Hepatocyte (in vitro differentiated cells): Measurements from ENCODE around the gene SLC15A5.

Experiments used
- CTCF ChIP-seq: fragments of 200-600 bp; sonication (generic); IDR thresholded peaks from 2 replicates; pipeline ENCODE4 v1.5.1; 2016; ENCODE audit warnings: antibody characterized with exemption, mild to moderate bottlenecking; ENCODE audit not compliant: poor library complexity
- EZH2 ChIP-seq: fragments of 200-600 bp; sonication (generic); IDR thresholded peaks from 2 replicates; pipeline ENCODE4 v1.6.1; 2016; ENCODE audit warnings: antibody characterized with exemption, mild to moderate bottlenecking, borderline replicate concordance
- EZH2phosphoT487 ChIP-seq: fragments of 200-600 bp; sonication (generic); IDR thresholded peaks from one replicate; pipeline ENCODE4 v1.6.1; 2018; ENCODE audit warnings: antibody characterized with exemption, mild to moderate bottlenecking, low read depth, moderate library complexity; ENCODE audit not compliant: unreplicated experiment, severe bottlenecking

GRCh38 chr12:16158050-16158449, 119.4 kb downstream of the SLC15A5 start:
- TF ChIP-seq CTCF: no peak
- TF ChIP-seq EZH2: no peak
- TF ChIP-seq EZH2phosphoT487: no peak
